ENCODE data around the gene TLE7.

The TLE7 gene

GRCh38 chr16:71448274-71448866 lies 6.5 kb upstream of the TLE7 start:
- no peak for DNase-seq (ENCODE audit: low spot score)

GRCh38 chr16:71443714-71444113 lies 1.9 kb upstream of the TLE7 start:
- no peak for DNase-seq (ENCODE audit: low spot score)

GRCh38 chr16:71441348-71442050 lies 355 bp downstream of the TLE7 start:
- no peak for DNase-seq (ENCODE audit: low spot score)

- no peak for DNase-seq (ENCODE audit: low spot score)
Measured at GRCh38 chr16:71440669-71441347, 1.0 kb downstream of the TLE7 start.

GRCh38 chr16:71439523-71439922 lies 2.3 kb downstream of the TLE7 start:
- no peak for DNase-seq (ENCODE audit: low spot score)

GRCh38 chr16:71436473-71436872 lies 5.4 kb downstream of the TLE7 start:
- DNase-seq (ENCODE audit: low spot score), result no peak

- DNase-seq (ENCODE audit: low spot score), result no peak
Measured at GRCh38 chr16:71432906-71433305, 8.9 kb downstream of the TLE7 start.

- no peak for DNase-seq (ENCODE audit: low spot score)
Measured at GRCh38 chr16:71431991-71432390, 9.9 kb downstream of the TLE7 start.

- DNase-seq (ENCODE audit: low spot score), result no peak
Measured at GRCh38 chr16:71431176-71431575, 10.7 kb downstream of the TLE7 start.

- DNase-seq (ENCODE audit: low spot score), result no peak
Measured at GRCh38 chr16:71430744-71431143, 11.1 kb downstream of the TLE7 start.

- DNase-seq (ENCODE audit: low spot score), result no peak
Measured at GRCh38 chr16:71429581-71429980, 12.3 kb downstream of the TLE7 start.

GRCh38 chr16:71428883-71429282 lies 13.0 kb downstream of the TLE7 start:
- DNase-seq (ENCODE audit: low spot score), result no peak

GRCh38 chr16:71428385-71428784 lies 13.5 kb downstream of the TLE7 start:
- no peak for DNase-seq (ENCODE audit: low spot score)

- no peak for DNase-seq (ENCODE audit: low spot score)
Measured at GRCh38 chr16:71426880-71427615, 14.8 kb downstream of the TLE7 start.

- no peak for DNase-seq (ENCODE audit: low spot score)
Measured at GRCh38 chr16:71426069-71426879, 15.6 kb downstream of the TLE7 start.

- no peak for DNase-seq (ENCODE audit: low spot score)
Measured at GRCh38 chr16:71425746-71426068, 16.1 kb downstream of the TLE7 start.

- no peak for DNase-seq (ENCODE audit: low spot score)
Measured at GRCh38 chr16:71424626-71425025, 17.2 kb downstream of the TLE7 start.

GRCh38 chr16:71423865-71424264 lies 18.0 kb downstream of the TLE7 start:
- DNase-seq (ENCODE audit: low spot score), result no peak

GRCh38 chr16:71423016-71423415 lies 18.8 kb downstream of the TLE7 start:
- DNase-seq (ENCODE audit: low spot score), result no peak

- peak; percentile 2 for DNase-seq (ENCODE audit: low spot score)
Measured at GRCh38 chr16:71421911-71422310, 19.9 kb downstream of the TLE7 start.

GRCh38 chr16:71414038-71414437 lies 27.8 kb downstream of the TLE7 start:
- no peak for DNase-seq (ENCODE audit: low spot score)

- no peak for DNase-seq (ENCODE audit: low spot score)
Measured at GRCh38 chr16:71413341-71413740, 28.5 kb downstream of the TLE7 start.
